HepG2 (cell line): ENCODE measurements around the gene COMT. TPM values are rescaled to one million over a fixed set of nuclear protein-coding genes. Genes with fewer than 3 reads are reported as not detected.

Experiments
- ARNTL ChIP-seq: sonication (generic); formaldehyde crosslinking; IDR thresholded peaks from 2 replicates; pipeline ENCODE4 v1.4.0; 2020; ENCODE audit warnings: mild to moderate bottlenecking, missing genetic modification reagents
- CSRNP2 ChIP-seq: sonication (generic); formaldehyde crosslinking; conservative IDR thresholded peaks from 2 replicates; pipeline ENCODE4 v1.8.0; 2022; ENCODE audit warnings: low read depth, missing genetic modification reagents
- ELF4 ChIP-seq: sonication (generic); formaldehyde crosslinking; IDR thresholded peaks from 2 replicates; pipeline ENCODE4 v1.5.0; 2020; ENCODE audit warnings: missing genetic modification reagents, mild to moderate bottlenecking, moderate library complexity, borderline replicate concordance
- ERF ChIP-seq: IDR thresholded peaks from 2 replicates; pipeline ENCODE4 v1.6.1; 2018; ENCODE audit warnings: missing biosample characterization, missing genetic modification reagents
- PHF8 ChIP-seq: sonication (generic); formaldehyde crosslinking; IDR thresholded peaks from 2 replicates; pipeline ENCODE4 v1.5.0; 2020; ENCODE audit warnings: missing genetic modification reagents
- SAP130 ChIP-seq: IDR thresholded peaks from 2 replicates; pipeline ENCODE4 v1.6.1; 2016; ENCODE audit warnings: low read depth
- SATB2 ChIP-seq: sonication (generic); formaldehyde crosslinking; IDR thresholded peaks from 2 replicates; pipeline ENCODE4 v1.5.0; 2020; ENCODE audit warnings: missing genetic modification reagents
- SP2 ChIP-seq: sonication (generic); formaldehyde crosslinking; IDR thresholded peaks from 2 replicates; pipeline ENCODE4 v1.5.1; 2020; ENCODE audit warnings: mild to moderate bottlenecking, missing genetic modification reagents
- TBX2 ChIP-seq: sonication (generic); formaldehyde crosslinking; IDR thresholded peaks from 2 replicates; pipeline ENCODE4 v1.5.0; 2020; ENCODE audit warnings: missing genetic modification reagents, mild to moderate bottlenecking, borderline replicate concordance
- ZFY ChIP-seq: sonication (generic); formaldehyde crosslinking; IDR thresholded peaks from 2 replicates; pipeline ENCODE4 v1.4.0; 2020; ENCODE audit warnings: missing genetic modification reagents
- ZNF232 ChIP-seq: sonication (generic); formaldehyde crosslinking; IDR thresholded peaks from 2 replicates; pipeline ENCODE4 v1.4.0; 2020; ENCODE audit warnings: missing genetic modification reagents, borderline replicate concordance
- ZNF343 ChIP-seq: sonication (generic); formaldehyde crosslinking; IDR thresholded peaks from 2 replicates; pipeline ENCODE4 v1.4.0; 2020; ENCODE audit warnings: mild to moderate bottlenecking, missing genetic modification reagents
- ZNF562 ChIP-seq: sonication (generic); formaldehyde crosslinking; IDR thresholded peaks from 2 replicates; pipeline ENCODE4 v1.8.0; 2022; ENCODE audit warnings: missing genetic modification reagents, borderline replicate concordance
- polyA plus RNA-seq, 8 experiments: library from polyadenylated mRNA; depleted of rRNA in 3 of 8; stranded (reverse) in 7 of 8; unstranded in 1 of 8; fragments of >200 nt; fragmentation: Illumina TruSeq in 4 of 8; extraction: Trizol in 4 of 8; gene quantifications; 2 replicates each; pipeline versions ENCODE4 v1.2.1 to v1.2.3, GENCODE V29; 2011 to 2016; ENCODE audit warnings: low read depth in 4 of 8, missing spikeins in 1 of 8, mixed read lengths in 1 of 8; ENCODE audit not compliant: insufficient read depth in 1 of 8
- total RNA-seq, 5 experiments: library from RNA; depleted of rRNA; stranded (reverse); fragments of >200 nt; fragmentation: Illumina TruSeq; extraction: Trizol; gene quantifications; 2 replicates each; pipeline ENCODE4 v1.2.3, GENCODE V29; 2016; ENCODE audit warnings: low read depth in 1 of 5
- TF ChIP-seq, protein P1 (sequence below), 2 experiments: sonication (generic) in 1 of 2; formaldehyde crosslinking in 1 of 2; IDR thresholded peaks; 2 replicates each; pipeline versions ENCODE4 v1.6.1 to v1.9.0; 2014 to 2022; ENCODE audit warnings: antibody characterized with exemption in 1 of 2, borderline replicate concordance in 1 of 2, inconsistent platforms in 1 of 2, low read depth in 1 of 2, missing genetic modification reagents in 1 of 2
- TF ChIP-seq, protein P2 (sequence below): sonication (generic); formaldehyde crosslinking; IDR thresholded peaks from 2 replicates; pipeline ENCODE4 v1.4.0; 2020; ENCODE audit warnings: mild to moderate bottlenecking, missing genetic modification reagents
- TF ChIP-seq, protein P3 (sequence below): sonication (generic); formaldehyde crosslinking; IDR thresholded peaks from 2 replicates; pipeline ENCODE4 v1.4.0; 2020; ENCODE audit warnings: missing genetic modification reagents

The COMT gene
- total and polyA plus RNA-seq, 2 of the 13 experiments (the other 11 are each of a cell fraction or from before 2014, with no cell fraction given) = 156 to 162 TPM

GRCh38 chr22:20015971-20016733 lies 74.6 kb downstream of the COMT start (continued):
- TF ChIP-seq, protein P1, sequence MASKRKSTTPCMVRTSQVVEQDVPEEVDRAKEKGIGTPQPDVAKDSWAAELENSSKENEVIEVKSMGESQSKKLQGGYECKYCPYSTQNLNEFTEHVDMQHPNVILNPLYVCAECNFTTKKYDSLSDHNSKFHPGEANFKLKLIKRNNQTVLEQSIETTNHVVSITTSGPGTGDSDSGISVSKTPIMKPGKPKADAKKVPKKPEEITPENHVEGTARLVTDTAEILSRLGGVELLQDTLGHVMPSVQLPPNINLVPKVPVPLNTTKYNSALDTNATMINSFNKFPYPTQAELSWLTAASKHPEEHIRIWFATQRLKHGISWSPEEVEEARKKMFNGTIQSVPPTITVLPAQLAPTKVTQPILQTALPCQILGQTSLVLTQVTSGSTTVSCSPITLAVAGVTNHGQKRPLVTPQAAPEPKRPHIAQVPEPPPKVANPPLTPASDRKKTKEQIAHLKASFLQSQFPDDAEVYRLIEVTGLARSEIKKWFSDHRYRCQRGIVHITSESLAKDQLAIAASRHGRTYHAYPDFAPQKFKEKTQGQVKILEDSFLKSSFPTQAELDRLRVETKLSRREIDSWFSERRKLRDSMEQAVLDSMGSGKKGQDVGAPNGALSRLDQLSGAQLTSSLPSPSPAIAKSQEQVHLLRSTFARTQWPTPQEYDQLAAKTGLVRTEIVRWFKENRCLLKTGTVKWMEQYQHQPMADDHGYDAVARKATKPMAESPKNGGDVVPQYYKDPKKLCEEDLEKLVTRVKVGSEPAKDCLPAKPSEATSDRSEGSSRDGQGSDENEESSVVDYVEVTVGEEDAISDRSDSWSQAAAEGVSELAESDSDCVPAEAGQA (IDR thresholded peaks at IDR 0.05; ENCODE audit: low read depth) = no peak
- TF ChIP-seq, protein P1 (CRISPR knock-in tag; IDR thresholded peaks at IDR 0.05; ENCODE audit: borderline replicate concordance) = 0 out of 2 replicates have a peak, but pooled peaks have one; percentile 44
- TF ChIP-seq SAP130 (no peak), ZNF232 (CRISPR knock-in tag) (0 out of 2 replicates have a peak, but pooled peaks have one; percentile 24), ARNTL (0 out of 2 replicates have a peak, but pooled peaks have one; percentile 6), ERF (0 out of 2 replicates have a peak, but pooled peaks have one; percentile 9), SP2 (CRISPR knock-in tag) (no peak), ELF4 (no peak), ZNF562 (CRISPR knock-in tag) (no peak), SATB2 (CRISPR knock-in tag) (0 out of 2 replicates have a peak, but pooled peaks have one; percentile 55), ZNF343 (0 out of 2 replicates have a peak, but pooled peaks have one; percentile 36), TBX2 (CRISPR knock-in tag) (peak; percentile 28; the same call in 1 of the 2 replicates), ZFY (peak; percentile 79), PHF8 (CRISPR knock-in tag) (peak; percentile 47; the same call in 1 of the 2 replicates), CSRNP2 (CRISPR knock-in tag) (no peak)
- TF ChIP-seq, protein P2, sequence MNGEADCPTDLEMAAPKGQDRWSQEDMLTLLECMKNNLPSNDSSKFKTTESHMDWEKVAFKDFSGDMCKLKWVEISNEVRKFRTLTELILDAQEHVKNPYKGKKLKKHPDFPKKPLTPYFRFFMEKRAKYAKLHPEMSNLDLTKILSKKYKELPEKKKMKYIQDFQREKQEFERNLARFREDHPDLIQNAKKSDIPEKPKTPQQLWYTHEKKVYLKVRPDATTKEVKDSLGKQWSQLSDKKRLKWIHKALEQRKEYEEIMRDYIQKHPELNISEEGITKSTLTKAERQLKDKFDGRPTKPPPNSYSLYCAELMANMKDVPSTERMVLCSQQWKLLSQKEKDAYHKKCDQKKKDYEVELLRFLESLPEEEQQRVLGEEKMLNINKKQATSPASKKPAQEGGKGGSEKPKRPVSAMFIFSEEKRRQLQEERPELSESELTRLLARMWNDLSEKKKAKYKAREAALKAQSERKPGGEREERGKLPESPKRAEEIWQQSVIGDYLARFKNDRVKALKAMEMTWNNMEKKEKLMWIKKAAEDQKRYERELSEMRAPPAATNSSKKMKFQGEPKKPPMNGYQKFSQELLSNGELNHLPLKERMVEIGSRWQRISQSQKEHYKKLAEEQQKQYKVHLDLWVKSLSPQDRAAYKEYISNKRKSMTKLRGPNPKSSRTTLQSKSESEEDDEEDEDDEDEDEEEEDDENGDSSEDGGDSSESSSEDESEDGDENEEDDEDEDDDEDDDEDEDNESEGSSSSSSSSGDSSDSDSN (CRISPR knock-in tag) = peak; percentile 51
- TF ChIP-seq, protein P3, sequence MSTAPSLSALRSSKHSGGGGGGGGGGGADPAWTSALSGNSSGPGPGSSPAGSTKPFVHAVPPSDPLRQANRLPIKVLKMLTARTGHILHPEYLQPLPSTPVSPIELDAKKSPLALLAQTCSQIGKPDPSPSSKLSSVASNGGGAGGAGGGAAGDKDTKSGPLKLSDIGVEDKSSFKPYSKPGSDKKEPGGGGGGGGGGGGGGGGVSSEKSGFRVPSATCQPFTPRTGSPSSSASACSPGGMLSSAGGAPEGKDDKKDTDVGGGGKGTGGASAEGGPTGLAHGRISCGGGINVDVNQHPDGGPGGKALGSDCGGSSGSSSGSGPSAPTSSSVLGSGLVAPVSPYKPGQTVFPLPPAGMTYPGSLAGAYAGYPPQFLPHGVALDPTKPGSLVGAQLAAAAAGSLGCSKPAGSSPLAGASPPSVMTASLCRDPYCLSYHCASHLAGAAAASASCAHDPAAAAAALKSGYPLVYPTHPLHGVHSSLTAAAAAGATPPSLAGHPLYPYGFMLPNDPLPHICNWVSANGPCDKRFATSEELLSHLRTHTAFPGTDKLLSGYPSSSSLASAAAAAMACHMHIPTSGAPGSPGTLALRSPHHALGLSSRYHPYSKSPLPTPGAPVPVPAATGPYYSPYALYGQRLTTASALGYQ (CRISPR knock-in tag) = peak; percentile 10; the same call in 1 of the 2 replicates
